ENCODE results near the gene CAPZA2. TPM values are rescaled to one million over a fixed set of nuclear protein-coding genes. Genes with fewer than 3 reads are reported as not detected.
A peak's percentile ranks its signal among the peaks of the same experiment; 100 is the strongest.

CAPZA2 gene
- total RNA-seq, 2 experiments from 2014 or later: 127 to 164 TPM

- Mint-ChIP-seq H3K4me1 (ENCODE audit: low read depth) (peaks cover 46% of the 10 kb centered on the region), H3K4me3 (peak overlapping the region; percentile 93), H3K27me3 (ENCODE audit: low read depth) (peaks cover 5% of the 10 kb centered on the region), H3K36me3 (ENCODE audit: low read depth) (peaks cover 5% of the 10 kb centered on the region), H3K9me3 (no peaks in the 10 kb centered on the region), H3K27ac (peak overlapping the region; percentile 17)
- intact Hi-C loops (cut with micrococcal nuclease): loop anchor here (2.0 to 5.0 kb wide), 2 partner anchors 61 to 248 kb away; no protein-coding TSS in a partner anchor
- CTCF ChIA-PET: interaction anchor here (0.6 to 1.0 kb wide), 4 partner anchors 9 to 222 kb away, joined by 3 read pairs; no protein-coding TSS in a partner anchor
- DNase-seq: no peak
These were observed 1.6 kb downstream of the CAPZA2 start for GRCh38 chr7:116863936-116864500.

- H3K27me3 Mint-ChIP-seq (ENCODE audit: low read depth): no peaks in the 10 kb centered on the region
- peaks cover 77% of the 10 kb centered on the region for H3K4me1 Mint-ChIP-seq (ENCODE audit: low read depth)
- CTCF ChIA-PET: interaction anchor here (1.8 kb wide), 1 partner anchor 25 kb away, joined by 5 read pairs; no protein-coding TSS in a partner anchor
- no peak for DNase-seq
- peaks cover 20% of the 10 kb centered on the region for H3K36me3 Mint-ChIP-seq (ENCODE audit: low read depth)
- no peak overlapping the region for H3K4me3 Mint-ChIP-seq
- peak overlapping the region; percentile 83 for H3K27ac Mint-ChIP-seq
- intact Hi-C loops (cut with micrococcal nuclease): no loop called here
- no peaks in the 10 kb centered on the region for H3K9me3 Mint-ChIP-seq
These were observed 8.8 kb downstream of the CAPZA2 start for GRCh38 chr7:116871061-116871700.

- intact Hi-C loops (cut with micrococcal nuclease): loop anchor here (1.0 kb wide), 1 partner anchor 10 kb away; the partner anchor contains the start of gene CAPZA2
- H3K27me3 Mint-ChIP-seq (ENCODE audit: low read depth): no peaks in the 10 kb centered on the region
- no peak for DNase-seq
- H3K4me3 Mint-ChIP-seq: no peak overlapping the region
- H3K4me1 Mint-ChIP-seq (ENCODE audit: low read depth): peaks cover 71% of the 10 kb centered on the region
- no peaks in the 10 kb centered on the region for H3K9me3 Mint-ChIP-seq
- H3K27ac Mint-ChIP-seq: peak overlapping the region; percentile 83
- CTCF ChIA-PET: no interaction called here
- H3K36me3 Mint-ChIP-seq (ENCODE audit: low read depth): peaks cover 20% of the 10 kb centered on the region
These were observed 9.6 kb downstream of the CAPZA2 start for GRCh38 chr7:116872026-116872425.

GRCh38 chr7:116873619-116874018 lies 11.2 kb downstream of the CAPZA2 start:
- intact Hi-C loops (cut with micrococcal nuclease): no loop called here
- Mint-ChIP-seq H3K4me3 (no peak overlapping the region), H3K9me3 (no peaks in the 10 kb centered on the region), H3K27ac (no peak overlapping the region), H3K27me3 (ENCODE audit: low read depth) (no peaks in the 10 kb centered on the region), H3K36me3 (ENCODE audit: low read depth) (peaks cover 14% of the 10 kb centered on the region), H3K4me1 (ENCODE audit: low read depth) (peaks cover 59% of the 10 kb centered on the region)
- no peak for DNase-seq
- CTCF ChIA-PET: interaction anchor here (1.5 to 1.8 kb wide), 2 partner anchors 8 to 10 kb away, joined by 3 to 7 read pairs; no protein-coding TSS in a partner anchor

- H3K27me3 Mint-ChIP-seq (ENCODE audit: low read depth): no peaks in the 10 kb centered on the region
- DNase-seq: no peak
- H3K36me3 Mint-ChIP-seq (ENCODE audit: low read depth): peaks cover 13% of the 10 kb centered on the region
- no peak overlapping the region for H3K27ac Mint-ChIP-seq
- H3K9me3 Mint-ChIP-seq: no peaks in the 10 kb centered on the region
- intact Hi-C loops (cut with micrococcal nuclease): no loop called here
- peaks cover 36% of the 10 kb centered on the region for H3K4me1 Mint-ChIP-seq (ENCODE audit: low read depth)
- H3K4me3 Mint-ChIP-seq: no peak overlapping the region
- CTCF ChIA-PET: no interaction called here
These were observed 14.5 kb downstream of the CAPZA2 start for GRCh38 chr7:116876664-116877442.

GRCh38 chr7:116877443-116878217 lies 15.2 kb downstream of the CAPZA2 start:
- H3K27me3 Mint-ChIP-seq (ENCODE audit: low read depth): no peaks in the 10 kb centered on the region
- no peaks in the 10 kb centered on the region for H3K9me3 Mint-ChIP-seq
- peaks cover 16% of the 10 kb centered on the region for H3K36me3 Mint-ChIP-seq (ENCODE audit: low read depth)
- no peak overlapping the region for H3K4me3 Mint-ChIP-seq
- CTCF ChIA-PET: interaction anchor here (1.1 kb wide), 1 partner anchor 25 kb away, joined by 3 read pairs; no protein-coding TSS in a partner anchor
- intact Hi-C loops (cut with micrococcal nuclease): no loop called here
- DNase-seq: no peak
- peaks cover 33% of the 10 kb centered on the region for H3K4me1 Mint-ChIP-seq (ENCODE audit: low read depth)
- no peak overlapping the region for H3K27ac Mint-ChIP-seq

- H3K27me3 Mint-ChIP-seq (ENCODE audit: low read depth): no peaks in the 10 kb centered on the region
- H3K27ac Mint-ChIP-seq: no peak overlapping the region
- peaks cover 27% of the 10 kb centered on the region for H3K36me3 Mint-ChIP-seq (ENCODE audit: low read depth)
- H3K4me3 Mint-ChIP-seq: no peak overlapping the region
- peaks cover 2% of the 10 kb centered on the region for H3K9me3 Mint-ChIP-seq
- peaks cover 24% of the 10 kb centered on the region for H3K4me1 Mint-ChIP-seq (ENCODE audit: low read depth)
- CTCF ChIA-PET: no interaction called here
- intact Hi-C loops (cut with micrococcal nuclease): no loop called here
- no peak for DNase-seq
These were observed 22.3 kb downstream of the CAPZA2 start for GRCh38 chr7:116884691-116885090.

- H3K4me3 Mint-ChIP-seq: no peak overlapping the region
- peaks cover 30% of the 10 kb centered on the region for H3K36me3 Mint-ChIP-seq (ENCODE audit: low read depth)
- no peak for DNase-seq
- H3K4me1 Mint-ChIP-seq (ENCODE audit: low read depth): peaks cover 24% of the 10 kb centered on the region
- no peaks in the 10 kb centered on the region for H3K27me3 Mint-ChIP-seq (ENCODE audit: low read depth)
- intact Hi-C loops (cut with micrococcal nuclease): no loop called here
- H3K27ac Mint-ChIP-seq: no peak overlapping the region
- peaks cover 2% of the 10 kb centered on the region for H3K9me3 Mint-ChIP-seq
- CTCF ChIA-PET: no interaction called here
These were observed 23.3 kb downstream of the CAPZA2 start for GRCh38 chr7:116885724-116886123.

- H3K9me3 Mint-ChIP-seq: peaks cover 2% of the 10 kb centered on the region
- no peaks in the 10 kb centered on the region for H3K27me3 Mint-ChIP-seq (ENCODE audit: low read depth)
- peaks cover 33% of the 10 kb centered on the region for H3K36me3 Mint-ChIP-seq (ENCODE audit: low read depth)
- no peak overlapping the region for H3K27ac Mint-ChIP-seq
- H3K4me1 Mint-ChIP-seq (ENCODE audit: low read depth): peaks cover 23% of the 10 kb centered on the region
- CTCF ChIA-PET: no interaction called here
- DNase-seq: no peak
- no peak overlapping the region for H3K4me3 Mint-ChIP-seq
- intact Hi-C loops (cut with micrococcal nuclease): no loop called here
These were observed 24.3 kb downstream of the CAPZA2 start for GRCh38 chr7:116886543-116887156.

- H3K36me3 Mint-ChIP-seq (ENCODE audit: low read depth): peaks cover 39% of the 10 kb centered on the region
- no peak for DNase-seq
- no peak overlapping the region for H3K4me3 Mint-ChIP-seq
- intact Hi-C loops (cut with micrococcal nuclease): no loop called here
- H3K27me3 Mint-ChIP-seq (ENCODE audit: low read depth): no peaks in the 10 kb centered on the region
- H3K4me1 Mint-ChIP-seq (ENCODE audit: low read depth): peaks cover 19% of the 10 kb centered on the region
- peaks cover 2% of the 10 kb centered on the region for H3K9me3 Mint-ChIP-seq
- H3K27ac Mint-ChIP-seq: no peak overlapping the region
- CTCF ChIA-PET: interaction anchor here (1.1 kb wide), 1 partner anchor 27 kb away, joined by 5 read pairs; no protein-coding TSS in a partner anchor
These were observed 26.5 kb downstream of the CAPZA2 start for GRCh38 chr7:116888895-116889294.

GRCh38 chr7:116895849-116896248 lies 33.5 kb downstream of the CAPZA2 start:
- H3K4me3 Mint-ChIP-seq: no peak overlapping the region
- H3K36me3 Mint-ChIP-seq (ENCODE audit: low read depth): peaks cover 30% of the 10 kb centered on the region
- CTCF ChIA-PET: interaction anchor here (0.6 to 1.3 kb wide), 2 partner anchors 15 to 25 kb away, joined by 5 to 7 read pairs; no protein-coding TSS in a partner anchor
- DNase-seq: no peak
- H3K27me3 Mint-ChIP-seq (ENCODE audit: low read depth): no peaks in the 10 kb centered on the region
- intact Hi-C loops (cut with micrococcal nuclease): no loop called here
- peaks cover 11% of the 10 kb centered on the region for H3K4me1 Mint-ChIP-seq (ENCODE audit: low read depth)
- H3K9me3 Mint-ChIP-seq: no peaks in the 10 kb centered on the region
- no peak overlapping the region for H3K27ac Mint-ChIP-seq
